ENCODE results near the gene SORCS2.

SORCS2 gene

DNA sequence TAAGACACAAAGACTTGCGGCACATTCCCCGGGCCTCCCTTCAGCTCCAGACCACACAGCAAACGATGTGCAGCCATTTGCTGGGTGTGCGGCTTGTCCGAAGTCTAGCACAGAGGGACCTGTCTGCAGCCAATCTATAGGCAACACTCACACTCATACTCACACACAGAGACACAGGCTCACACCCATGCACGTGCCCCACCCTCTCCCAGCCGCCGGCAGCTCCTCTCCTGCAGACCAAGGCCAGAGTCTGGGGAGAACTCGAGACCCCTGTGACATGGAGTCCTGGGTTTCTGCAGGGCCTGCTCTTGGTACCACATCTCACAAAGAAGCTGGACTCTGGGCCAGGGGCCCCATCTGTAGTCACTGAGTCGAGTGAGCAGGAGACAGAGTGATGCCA lies 487.8 kb downstream of the SORCS2 start:
- no peak for DNase-seq (ENCODE audit: low spot score)
- TF ChIP-seq, protein P1, sequence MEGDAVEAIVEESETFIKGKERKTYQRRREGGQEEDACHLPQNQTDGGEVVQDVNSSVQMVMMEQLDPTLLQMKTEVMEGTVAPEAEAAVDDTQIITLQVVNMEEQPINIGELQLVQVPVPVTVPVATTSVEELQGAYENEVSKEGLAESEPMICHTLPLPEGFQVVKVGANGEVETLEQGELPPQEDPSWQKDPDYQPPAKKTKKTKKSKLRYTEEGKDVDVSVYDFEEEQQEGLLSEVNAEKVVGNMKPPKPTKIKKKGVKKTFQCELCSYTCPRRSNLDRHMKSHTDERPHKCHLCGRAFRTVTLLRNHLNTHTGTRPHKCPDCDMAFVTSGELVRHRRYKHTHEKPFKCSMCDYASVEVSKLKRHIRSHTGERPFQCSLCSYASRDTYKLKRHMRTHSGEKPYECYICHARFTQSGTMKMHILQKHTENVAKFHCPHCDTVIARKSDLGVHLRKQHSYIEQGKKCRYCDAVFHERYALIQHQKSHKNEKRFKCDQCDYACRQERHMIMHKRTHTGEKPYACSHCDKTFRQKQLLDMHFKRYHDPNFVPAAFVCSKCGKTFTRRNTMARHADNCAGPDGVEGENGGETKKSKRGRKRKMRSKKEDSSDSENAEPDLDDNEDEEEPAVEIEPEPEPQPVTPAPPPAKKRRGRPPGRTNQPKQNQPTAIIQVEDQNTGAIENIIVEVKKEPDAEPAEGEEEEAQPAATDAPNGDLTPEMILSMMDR (IDR thresholded peaks at IDR 0.05; ENCODE audit: borderline replicate concordance, control extremely low read depth, extremely low read depth, insufficient read depth, missing control alignments): no peak
- in situ Hi-C loops (cut with MboI; ENCODE audit: low sequenced_read_pairs, unreplicated experiment): no loop called here

GRCh38 chr4:7680731-7681130 lies 488.4 kb downstream of the SORCS2 start:
- in situ Hi-C loops (cut with MboI; ENCODE audit: low sequenced_read_pairs, unreplicated experiment): no loop called here
- TF ChIP-seq, protein P1 (IDR thresholded peaks at IDR 0.05; ENCODE audit: borderline replicate concordance, control extremely low read depth, extremely low read depth, insufficient read depth, missing control alignments): no peak

DNA sequence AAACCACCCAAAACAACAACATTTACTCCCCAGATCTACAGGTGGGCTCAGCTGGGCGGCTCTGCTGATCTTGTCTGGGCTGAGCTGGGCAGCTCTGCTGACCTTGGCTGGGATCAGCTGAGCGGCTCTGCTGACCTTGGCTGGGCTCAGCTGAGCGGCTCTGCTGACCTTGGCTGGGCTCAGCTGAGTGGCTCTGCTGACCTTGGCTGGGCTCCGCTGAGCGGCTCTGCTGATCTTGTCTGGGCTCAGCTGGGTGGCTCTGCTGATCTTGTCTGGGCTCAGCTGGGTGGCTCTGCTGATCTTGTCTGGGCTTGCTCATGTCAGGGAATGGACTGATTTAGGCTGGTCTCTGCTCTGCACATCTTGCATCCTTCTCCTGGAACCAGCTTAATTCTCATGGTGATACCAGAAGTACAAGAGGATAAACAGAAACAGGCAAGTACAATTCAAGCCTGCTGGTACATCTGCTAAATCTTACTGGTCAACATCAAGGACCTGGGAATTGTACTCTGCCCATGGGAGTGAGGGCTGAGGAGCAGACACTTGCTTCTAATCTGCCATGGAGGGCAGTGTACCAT lies 490.9 kb downstream of the SORCS2 start:
- DNase-seq (ENCODE audit: low spot score): no peak
- in situ Hi-C loops (cut with MboI; ENCODE audit: low sequenced_read_pairs, unreplicated experiment): no loop called here
- TF ChIP-seq, protein P1 (IDR thresholded peaks at IDR 0.05; ENCODE audit: borderline replicate concordance, control extremely low read depth, extremely low read depth, insufficient read depth, missing control alignments): no peak

More at GRCh38 chr4:7680731-7681130, 488.4 kb downstream of the SORCS2 start:
- no peak for DNase-seq (ENCODE audit: low spot score)

DNA sequence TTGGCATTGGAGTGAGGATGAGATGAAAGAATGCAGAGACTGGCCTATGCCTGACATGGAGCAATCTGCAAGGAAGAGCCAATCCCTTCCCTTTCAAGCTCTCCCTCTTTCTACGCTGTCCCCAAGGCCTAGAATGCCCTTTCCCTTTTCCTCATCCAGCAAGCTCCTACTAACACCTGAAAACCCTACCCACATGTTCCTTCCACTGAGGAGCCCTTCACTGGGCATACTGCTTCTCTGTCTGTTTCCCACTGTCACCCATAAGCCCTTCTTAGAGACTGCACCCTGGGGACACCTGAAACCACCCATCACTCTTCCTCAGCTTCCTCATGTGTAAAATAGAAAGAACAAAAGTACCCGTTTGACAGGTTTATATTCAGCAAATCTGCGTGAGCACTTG lies 492.0 kb downstream of the SORCS2 start:
- TF ChIP-seq, protein P1 (IDR thresholded peaks at IDR 0.05; ENCODE audit: borderline replicate concordance, control extremely low read depth, extremely low read depth, insufficient read depth, missing control alignments): no peak
- in situ Hi-C loops (cut with MboI; ENCODE audit: low sequenced_read_pairs, unreplicated experiment): no loop called here
- no peak for DNase-seq (ENCODE audit: low spot score)

DNA sequence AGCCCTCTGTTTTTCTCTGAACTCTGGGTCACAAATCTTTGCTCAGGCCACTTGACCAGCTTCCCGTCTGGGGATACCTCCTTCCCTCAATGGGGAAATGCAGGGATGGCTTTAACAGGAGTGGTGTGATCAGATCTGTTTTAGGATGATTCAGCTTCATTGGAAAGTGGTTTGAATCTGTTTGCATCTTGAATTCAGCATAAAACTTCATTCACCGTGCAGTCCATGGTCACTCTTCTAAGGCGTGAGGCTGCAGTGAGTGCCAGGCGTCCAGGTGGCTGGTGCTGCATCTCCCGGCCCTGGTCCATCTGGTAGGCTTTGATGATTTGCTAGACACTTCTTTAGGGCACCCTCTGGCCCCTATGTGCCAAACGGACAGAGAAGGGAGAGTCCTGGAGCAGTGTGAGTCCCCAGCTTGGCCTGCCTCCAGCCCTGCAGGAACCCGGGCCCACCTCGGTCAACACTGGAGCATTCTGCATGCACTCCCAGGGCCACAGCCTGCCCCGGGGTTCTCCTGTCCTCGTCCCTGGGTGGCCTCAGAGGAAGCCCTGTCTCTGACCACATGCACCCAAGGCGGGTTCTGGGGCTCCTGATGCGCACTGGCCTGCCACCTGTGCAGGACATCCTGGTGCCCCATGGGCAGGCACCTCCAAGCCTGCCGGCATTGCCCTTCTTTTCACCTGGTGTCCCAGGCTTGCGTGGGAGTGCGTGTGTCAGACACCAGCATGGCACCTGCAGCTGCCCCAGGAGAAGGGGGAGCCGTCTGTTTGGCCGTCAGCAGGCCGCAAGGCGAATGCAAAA lies 493.9 kb downstream of the SORCS2 start:
- DNase-seq (ENCODE audit: low spot score): no peak
- TF ChIP-seq, protein P1 (IDR thresholded peaks at IDR 0.05; ENCODE audit: borderline replicate concordance, control extremely low read depth, extremely low read depth, insufficient read depth, missing control alignments): no peak
- in situ Hi-C loops (cut with MboI; ENCODE audit: low sequenced_read_pairs, unreplicated experiment): no loop called here

GRCh38 chr4:7687006-7687405 lies 494.7 kb downstream of the SORCS2 start:
- DNase-seq (ENCODE audit: low spot score): no peak
- in situ Hi-C loops (cut with MboI; ENCODE audit: low sequenced_read_pairs, unreplicated experiment): no loop called here
- TF ChIP-seq, protein P1 (IDR thresholded peaks at IDR 0.05; ENCODE audit: borderline replicate concordance, control extremely low read depth, extremely low read depth, insufficient read depth, missing control alignments): no peak

All from GM13976 (cell line).